Stimulated activated CD8-positive, alpha-beta memory T cell treated with anti-CD3 and anti-CD28 coated beads, Interleukin-12 subunit alpha, Interleukin-12 subunit beta, amount 100 ng/mL, for 24 hours (primary cell): ENCODE results near the gene ACSM2B.
"Not testable (repeated sequence)": the region's sequence is repeated elsewhere in the genome, so short reads cannot be mapped to it uniquely, and the experiment has no call there.

Experiments
- DNase-seq: peaks from one replicate; pipeline ENCODE4 v3.0.0-alpha.2; 2020; ENCODE audit errors: extremely low read depth

The ACSM2B gene

DNA sequence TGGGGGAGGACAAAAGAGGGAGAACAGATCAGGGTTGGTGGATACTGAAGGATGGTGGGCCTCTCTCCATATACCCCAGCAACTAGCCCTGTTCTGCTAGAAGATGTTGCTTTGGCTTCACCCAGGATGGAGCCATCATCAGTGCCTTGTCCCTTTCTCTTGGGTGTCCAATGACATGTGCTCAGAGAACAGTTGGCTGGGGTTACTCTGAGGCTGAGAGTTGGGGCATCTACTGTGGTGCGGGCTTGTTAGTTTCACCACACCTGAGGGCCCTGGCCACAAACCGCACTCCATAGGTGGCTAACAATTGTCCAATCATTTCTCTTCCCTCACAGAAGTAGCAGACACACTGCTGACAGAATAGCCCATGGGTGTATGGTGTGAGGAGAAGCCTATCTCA is 18.9 kb upstream of the ACSM2B start:
- not testable (repeated sequence) for DNase-seq

GRCh38 chr16:20592780-20593179 is 16.6 kb upstream of the ACSM2B start:
- DNase-seq, result not testable (repeated sequence)

DNA sequence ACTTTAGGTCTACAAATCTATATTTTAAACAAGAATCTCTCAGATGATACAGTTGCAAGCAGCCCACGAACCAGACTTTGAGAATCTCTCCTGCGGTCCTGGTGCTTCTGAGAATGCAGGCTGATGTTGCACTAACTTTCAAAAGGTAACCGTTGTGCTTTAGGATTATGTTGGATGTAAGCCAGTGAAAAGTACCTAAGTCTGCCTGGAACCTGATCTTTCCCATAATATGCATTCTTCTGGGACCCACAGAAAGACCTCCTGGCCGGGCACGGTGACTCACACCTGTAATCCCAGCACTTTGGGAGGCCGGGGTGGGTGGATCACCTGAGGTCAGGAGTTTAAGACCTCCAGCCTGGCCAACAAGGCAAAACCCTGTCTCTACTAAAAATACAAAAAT is 13.3 kb upstream of the ACSM2B start:
- DNase-seq, result not testable (repeated sequence)

GRCh38 chr16:20587645-20588074 is 11.5 kb upstream of the ACSM2B start:
- DNase-seq, result not testable (repeated sequence)

GRCh38 chr16:20586716-20587115 is 10.5 kb upstream of the ACSM2B start:
- DNase-seq, result not testable (repeated sequence)

DNA sequence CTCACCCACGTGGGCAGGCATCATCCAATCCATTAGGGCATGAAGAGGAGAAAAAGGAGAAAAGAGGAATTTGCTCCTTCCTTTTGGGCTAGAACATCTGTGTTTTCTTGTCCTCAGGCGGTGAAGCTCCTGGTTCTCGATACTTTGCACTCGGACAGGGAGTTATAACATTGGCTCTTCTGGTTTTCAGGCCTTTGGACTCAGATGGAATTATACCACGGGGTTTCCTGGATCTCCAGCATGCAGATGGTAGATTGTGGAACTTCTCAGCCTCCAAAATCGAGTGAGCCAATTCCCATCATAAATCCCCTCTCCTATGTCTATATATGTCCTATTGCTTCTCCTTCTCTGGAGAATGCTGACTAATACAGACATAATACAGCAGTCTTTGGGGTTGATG is 9.9 kb upstream of the ACSM2B start:
- DNase-seq, result not testable (repeated sequence)

GRCh38 chr16:20580487-20581259 is 4.5 kb upstream of the ACSM2B start:
- not testable (repeated sequence) for DNase-seq

- not testable (repeated sequence) for DNase-seq
Observed at GRCh38 chr16:20578091-20578490, 1.9 kb upstream of the ACSM2B start.

- not testable (repeated sequence) for DNase-seq
Observed at GRCh38 chr16:20569117-20569651, 7.0 kb downstream of the ACSM2B start.

DNA sequence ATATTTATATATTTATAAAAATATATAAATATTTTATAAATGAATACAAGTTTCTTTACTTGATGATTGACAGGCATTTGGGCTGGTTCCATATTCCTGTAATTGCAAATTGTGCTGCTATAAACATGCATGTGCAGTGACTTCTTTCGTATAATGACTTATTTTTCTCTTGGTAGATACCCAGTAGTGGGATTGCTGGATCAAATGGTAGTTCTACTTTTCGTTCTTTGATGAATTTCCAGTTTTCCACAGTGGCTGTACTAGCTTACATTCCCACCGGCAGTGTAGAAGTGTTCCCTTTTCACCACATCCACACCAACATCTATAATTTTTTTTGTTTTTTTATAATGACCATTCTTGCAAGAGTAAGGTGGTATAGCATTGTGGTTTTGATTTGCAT is 7.8 kb downstream of the ACSM2B start:
- DNase-seq, result no peak

GRCh38 chr16:20566864-20567263 is 9.3 kb downstream of the ACSM2B start:
- DNase-seq, result no peak

DNA sequence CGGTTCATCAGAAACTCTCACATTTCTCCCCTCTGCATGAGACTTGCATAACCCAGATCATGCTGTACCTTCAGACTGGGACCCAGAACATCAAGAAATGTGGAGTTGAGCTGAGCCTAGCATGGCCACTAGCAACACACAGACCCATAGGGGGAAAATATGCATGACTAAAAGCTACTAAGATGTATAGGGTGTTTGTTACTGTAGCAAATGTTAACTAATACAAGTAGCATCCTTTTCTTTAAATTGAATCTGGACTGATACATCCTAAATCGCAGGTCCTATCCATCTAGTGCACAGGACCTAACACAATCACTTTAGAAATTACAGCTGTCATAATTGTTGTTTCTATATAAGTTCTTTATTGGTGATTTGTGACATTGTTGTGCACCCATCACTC is 10.8 kb downstream of the ACSM2B start:
- not testable (repeated sequence) for DNase-seq

DNA sequence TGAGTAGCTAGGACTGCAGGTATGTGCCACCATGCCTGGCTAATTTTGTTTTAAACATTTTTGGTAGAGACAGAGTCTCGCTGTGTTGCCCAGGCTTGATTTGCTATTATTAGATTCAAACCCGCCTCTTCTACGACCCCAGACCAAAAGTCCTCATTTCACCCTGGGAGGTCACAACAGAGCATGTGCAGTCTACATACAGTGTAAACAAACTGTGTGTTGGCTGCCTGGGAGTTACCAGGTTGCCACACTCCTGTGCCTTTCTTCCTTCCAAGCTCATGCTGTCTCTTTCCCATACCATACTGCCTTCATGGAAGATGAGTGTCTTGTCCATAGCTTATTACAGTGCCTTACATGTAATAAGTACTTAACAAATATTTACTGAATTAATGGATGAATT is 11.9 kb downstream of the ACSM2B start:
- not testable (repeated sequence) for DNase-seq

- not testable (repeated sequence) for DNase-seq
Observed at GRCh38 chr16:20555628-20556027, 20.5 kb downstream of the ACSM2B start.

GRCh38 chr16:20554689-20555088 is 21.5 kb downstream of the ACSM2B start:
- DNase-seq, result not testable (repeated sequence)

- not testable (repeated sequence) for DNase-seq
Observed at GRCh38 chr16:20553493-20553892, 22.7 kb downstream of the ACSM2B start.

DNA sequence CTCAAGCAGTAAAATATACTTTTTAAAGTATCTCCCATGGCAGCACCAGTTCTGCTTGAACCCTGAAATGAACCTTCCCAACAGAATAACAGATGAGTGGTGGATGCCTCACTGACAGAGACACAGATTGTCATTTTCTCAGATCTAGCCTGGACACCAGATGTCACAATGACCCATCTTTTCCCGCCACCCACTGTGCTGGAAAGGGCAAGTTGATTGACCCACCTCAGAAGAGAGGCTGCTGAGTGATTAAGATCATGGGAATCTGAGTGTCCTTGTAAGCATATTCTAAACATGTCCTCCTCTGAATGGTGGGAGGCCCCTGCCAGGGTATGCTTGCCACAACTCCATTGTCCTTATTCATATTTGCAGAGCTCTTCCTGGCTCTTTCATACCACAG is 29.2 kb downstream of the ACSM2B start:
- DNase-seq, result not testable (repeated sequence)

GRCh38 chr16:20546278-20546853 is 29.8 kb downstream of the ACSM2B start:
- not testable (repeated sequence) for DNase-seq

DNA sequence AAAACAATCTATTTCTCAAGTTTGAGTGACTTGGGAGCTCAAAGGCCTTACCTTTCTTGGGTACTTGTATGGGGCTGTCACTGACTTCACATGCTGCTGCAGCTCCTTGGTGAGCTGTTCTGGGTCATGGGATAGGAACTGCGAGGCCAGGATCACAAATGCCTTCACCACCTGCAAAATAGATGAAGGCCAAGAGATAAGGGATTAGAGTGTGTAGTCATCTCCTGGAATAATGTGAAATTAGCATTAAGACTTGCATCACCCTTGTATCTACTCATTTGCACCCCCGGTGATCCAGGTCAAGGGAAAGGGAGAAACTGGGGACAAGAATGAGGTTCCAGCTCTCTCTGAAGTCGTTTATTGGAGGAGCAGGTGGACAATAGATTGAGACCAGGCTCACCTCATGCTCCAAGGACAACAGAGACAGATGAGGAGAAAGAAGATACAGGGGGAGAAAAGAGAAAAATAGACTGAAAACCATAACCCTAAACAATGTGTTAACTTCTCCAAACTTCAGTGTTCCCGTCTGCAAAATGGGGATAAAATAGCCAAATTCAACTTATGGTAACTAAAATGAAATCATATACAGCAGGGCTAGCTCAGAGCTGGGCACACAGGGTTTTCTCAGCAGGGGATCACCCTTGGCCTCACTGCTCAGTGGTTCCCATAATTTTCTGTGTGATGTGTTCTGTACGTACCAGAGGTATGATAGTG is 35.4 kb downstream of the ACSM2B start:
- DNase-seq, result not testable (repeated sequence)

DNA sequence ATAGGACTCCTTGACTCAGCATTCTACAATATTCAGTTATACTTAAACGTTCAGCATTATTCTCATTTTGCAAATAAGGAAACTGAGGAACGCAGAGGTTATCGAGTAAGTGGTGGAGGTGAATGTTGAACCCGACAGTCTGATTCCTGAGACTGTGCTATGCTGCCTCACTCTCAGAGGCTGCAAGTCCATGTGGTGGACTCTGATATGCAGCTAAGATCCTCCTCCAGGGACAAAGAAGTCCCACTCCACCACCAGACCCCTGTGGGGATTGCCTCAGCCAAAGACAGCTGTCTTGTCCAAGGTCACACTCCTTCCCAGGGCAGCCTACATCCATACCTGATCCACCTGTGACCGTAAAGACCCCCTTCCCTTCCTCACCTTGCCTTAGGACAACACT is 37.5 kb downstream of the ACSM2B start:
- DNase-seq, result no peak

DNA sequence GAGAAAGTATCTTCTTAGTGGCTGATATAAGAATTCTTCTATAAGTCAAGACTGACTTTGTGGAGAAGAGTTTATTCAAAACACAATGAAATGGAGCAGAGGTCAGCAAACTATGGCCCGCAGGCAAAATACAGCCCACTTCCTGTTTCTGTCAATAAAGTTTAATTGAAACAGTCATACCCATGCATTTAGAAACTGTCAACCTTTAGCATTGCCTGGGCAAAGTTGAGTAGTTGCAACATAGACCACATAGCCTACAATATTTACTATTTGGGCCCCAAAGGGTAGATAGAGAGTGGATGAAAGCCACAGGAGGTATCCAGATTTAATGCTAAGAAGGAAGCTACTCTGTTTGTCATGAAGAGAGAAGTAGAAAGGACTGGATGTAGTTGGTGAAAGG is 38.0 kb downstream of the ACSM2B start:
- no peak for DNase-seq

- not testable (repeated sequence) for DNase-seq
Observed at GRCh38 chr16:20536669-20537068, 39.5 kb downstream of the ACSM2B start.
